ENCODE measurements around the gene NKD2. TPM values are rescaled to one million over a fixed set of nuclear protein-coding genes. Genes with fewer than 3 reads are reported as not detected.

The NKD2 gene
- total and polyA plus RNA-seq, 5 donors from 2014 or later, result not detected

GRCh38 chr5:1016036-1016435 is 7.4 kb downstream of the NKD2 start:
- H3K36me3 ChIP-seq (ENCODE audit: control insufficient read depth, insufficient read depth, low read length), result no peaks in the 10 kb centered on the region
- H3K9me3 Mint-ChIP-seq, result peaks cover 0 to 4% (median 0%) of the 10 kb centered on the region in 7 donors
- H3K4me3 Mint-ChIP-seq, result no peak overlapping the region
- ATAC-seq (ENCODE audit: low read depth in 2 of 2) (no peak), DNase-seq (no peak)
- no peak overlapping the region for H3K27ac Mint-ChIP-seq
- H3K36me3 Mint-ChIP-seq, result no peaks in the 10 kb centered on the region
- H3K27ac ChIP-seq (ENCODE audit: insufficient read depth, low read length, poor library complexity, severe bottlenecking), result no peak overlapping the region
- no peaks in the 10 kb centered on the region for H3K9me3 ChIP-seq (ENCODE audit: control insufficient read depth in 2 of 2, low read length in 2 of 2)
- H3K4me1 ChIP-seq (ENCODE audit: control insufficient read depth, insufficient read depth, low read length, poor library complexity, severe bottlenecking), result no peaks in the 10 kb centered on the region
- no peak overlapping the region for H3K4me3 ChIP-seq (ENCODE audit: low read depth, low read length)
- no peaks in the 10 kb centered on the region for H3K27me3 ChIP-seq (ENCODE audit: control insufficient read depth, insufficient read depth, low read length)
- H3K27me3 Mint-ChIP-seq, result peaks cover 7% of the 10 kb centered on the region
- peaks cover 0 to 2% (median under 1%) of the 10 kb centered on the region in 4 donors for H3K4me1 Mint-ChIP-seq

- no peaks in the 10 kb centered on the region for H3K9me3 ChIP-seq (ENCODE audit: control insufficient read depth in 2 of 2, low read length in 2 of 2)
- H3K36me3 ChIP-seq (ENCODE audit: control insufficient read depth, insufficient read depth, low read length), result no peaks in the 10 kb centered on the region
- no peaks in the 10 kb centered on the region for H3K4me1 Mint-ChIP-seq
- H3K27ac Mint-ChIP-seq, result no peak overlapping the region
- no peaks in the 10 kb centered on the region for H3K4me1 ChIP-seq (ENCODE audit: control insufficient read depth, insufficient read depth, low read length, poor library complexity, severe bottlenecking)
- no peak overlapping the region for H3K4me3 Mint-ChIP-seq
- H3K27ac ChIP-seq (ENCODE audit: insufficient read depth, low read length, poor library complexity, severe bottlenecking), result no peak overlapping the region
- no peaks in the 10 kb centered on the region for H3K36me3 Mint-ChIP-seq
- ATAC-seq (ENCODE audit: low read depth in 2 of 2) (no peak), DNase-seq (no peak)
- peaks cover 4% of the 10 kb centered on the region for H3K27me3 Mint-ChIP-seq
- H3K4me3 ChIP-seq (ENCODE audit: low read depth, low read length), result no peak overlapping the region
- peaks cover 0 to 4% (median 0%) of the 10 kb centered on the region in 7 donors for H3K9me3 Mint-ChIP-seq
- H3K27me3 ChIP-seq (ENCODE audit: control insufficient read depth, insufficient read depth, low read length), result no peaks in the 10 kb centered on the region
Measured at GRCh38 chr5:1016476-1016875, 7.9 kb downstream of the NKD2 start.

- H3K4me1 Mint-ChIP-seq, result no peaks in the 10 kb centered on the region
- H3K9me3 Mint-ChIP-seq, result no peaks in the 10 kb centered on the region
- no peak overlapping the region for H3K27ac Mint-ChIP-seq
Measured at GRCh38 chr5:1017056-1017455, 8.5 kb downstream of the NKD2 start.

GRCh38 chr5:1017691-1018455 is 9.3 kb downstream of the NKD2 start:
- H3K27me3 Mint-ChIP-seq, result peaks cover 3% of the 10 kb centered on the region
- H3K9me3 Mint-ChIP-seq, result no peaks in the 10 kb centered on the region
- H3K4me1 ChIP-seq (ENCODE audit: control insufficient read depth, insufficient read depth, low read length, poor library complexity, severe bottlenecking), result no peaks in the 10 kb centered on the region
- no peaks in the 10 kb centered on the region for H3K4me1 Mint-ChIP-seq
- ATAC-seq (ENCODE audit: low read depth in 2 of 2), result no peak
- H3K9me3 ChIP-seq (ENCODE audit: control insufficient read depth in 2 of 2, low read length in 2 of 2), result no peaks in the 10 kb centered on the region
- DNase-seq, result no peak
- no peaks in the 10 kb centered on the region for H3K36me3 Mint-ChIP-seq
- H3K27ac Mint-ChIP-seq, result no peak overlapping the region
- H3K4me3 Mint-ChIP-seq, result no peak overlapping the region
- no peaks in the 10 kb centered on the region for H3K27me3 ChIP-seq (ENCODE audit: control insufficient read depth, insufficient read depth, low read length)
- H3K27ac ChIP-seq (ENCODE audit: insufficient read depth, low read length, poor library complexity, severe bottlenecking), result no peak overlapping the region
- no peak overlapping the region for H3K4me3 ChIP-seq (ENCODE audit: low read depth, low read length)
- H3K36me3 ChIP-seq (ENCODE audit: control insufficient read depth, insufficient read depth, low read length), result no peaks in the 10 kb centered on the region

More at GRCh38 chr5:1017056-1017455, 8.5 kb downstream of the NKD2 start:
- no peak overlapping the region for H3K4me3 Mint-ChIP-seq
- H3K27me3 ChIP-seq (ENCODE audit: control insufficient read depth, insufficient read depth, low read length), result no peaks in the 10 kb centered on the region
- H3K27me3 Mint-ChIP-seq, result peaks cover 4% of the 10 kb centered on the region
- no peaks in the 10 kb centered on the region for H3K4me1 ChIP-seq (ENCODE audit: control insufficient read depth, insufficient read depth, low read length, poor library complexity, severe bottlenecking)
- no peaks in the 10 kb centered on the region for H3K9me3 ChIP-seq (ENCODE audit: control insufficient read depth in 2 of 2, low read length in 2 of 2)
- no peaks in the 10 kb centered on the region for H3K36me3 ChIP-seq (ENCODE audit: control insufficient read depth, insufficient read depth, low read length)
- no peak overlapping the region for H3K4me3 ChIP-seq (ENCODE audit: low read depth, low read length)
- H3K27ac ChIP-seq (ENCODE audit: insufficient read depth, low read length, poor library complexity, severe bottlenecking), result no peak overlapping the region
- H3K36me3 Mint-ChIP-seq, result no peaks in the 10 kb centered on the region
- no peak for ATAC-seq (ENCODE audit: low read depth in 2 of 2)
- DNase-seq, result no peak

- ATAC-seq (ENCODE audit: low read depth in 2 of 2), result no peak
- Mint-ChIP-seq H3K27me3 (no peaks in the 10 kb centered on the region), H3K4me1 (no peaks in the 10 kb centered on the region), H3K27ac (no peak overlapping the region), H3K36me3 (no peaks in the 10 kb centered on the region), H3K4me3 (no peak overlapping the region), H3K9me3 (no peaks in the 10 kb centered on the region)
- Histone ChIP-seq H3K9me3 (ENCODE audit: control insufficient read depth in 2 of 2, low read length in 2 of 2) (no peaks in the 10 kb centered on the region), H3K4me3 (ENCODE audit: low read depth, low read length) (no peak overlapping the region), H3K27me3 (ENCODE audit: control insufficient read depth, insufficient read depth, low read length) (no peaks in the 10 kb centered on the region), H3K36me3 (ENCODE audit: control insufficient read depth, insufficient read depth, low read length) (no peaks in the 10 kb centered on the region), H3K4me1 (ENCODE audit: control insufficient read depth, insufficient read depth, low read length, poor library complexity, severe bottlenecking) (no peaks in the 10 kb centered on the region), H3K27ac (ENCODE audit: insufficient read depth, low read length, poor library complexity, severe bottlenecking) (no peak overlapping the region)
- no peak for DNase-seq
Measured at GRCh38 chr5:1018596-1018995, 10.0 kb downstream of the NKD2 start.

GRCh38 chr5:1019001-1019905 is 10.7 kb downstream of the NKD2 start:
- DNase-seq (no peak), ATAC-seq (ENCODE audit: low read depth in 2 of 2) (no peak)
- Mint-ChIP-seq H3K4me3 (no peak overlapping the region), H3K4me1 (no peaks in the 10 kb centered on the region), H3K27ac (no peak overlapping the region), H3K36me3 (no peaks in the 10 kb centered on the region), H3K9me3 (no peaks in the 10 kb centered on the region), H3K27me3 (no peaks in the 10 kb centered on the region)
- no peaks in the 10 kb centered on the region for H3K36me3 ChIP-seq (ENCODE audit: control insufficient read depth, insufficient read depth, low read length)
- H3K9me3 ChIP-seq (ENCODE audit: control insufficient read depth in 2 of 2, low read length in 2 of 2), result no peaks in the 10 kb centered on the region
- no peak overlapping the region for H3K27ac ChIP-seq (ENCODE audit: insufficient read depth, low read length, poor library complexity, severe bottlenecking)
- H3K4me1 ChIP-seq (ENCODE audit: control insufficient read depth, insufficient read depth, low read length, poor library complexity, severe bottlenecking), result no peaks in the 10 kb centered on the region
- H3K4me3 ChIP-seq (ENCODE audit: low read depth, low read length), result no peak overlapping the region
- no peaks in the 10 kb centered on the region for H3K27me3 ChIP-seq (ENCODE audit: control insufficient read depth, insufficient read depth, low read length)

- H3K36me3 Mint-ChIP-seq, result no peaks in the 10 kb centered on the region
- H3K4me1 Mint-ChIP-seq, result no peaks in the 10 kb centered on the region
- Histone ChIP-seq H3K36me3 (ENCODE audit: control insufficient read depth, insufficient read depth, low read length) (no peaks in the 10 kb centered on the region), H3K27ac (ENCODE audit: insufficient read depth, low read length, poor library complexity, severe bottlenecking) (no peak overlapping the region), H3K27me3 (ENCODE audit: control insufficient read depth, insufficient read depth, low read length) (no peaks in the 10 kb centered on the region), H3K4me3 (ENCODE audit: low read depth, low read length) (no peak overlapping the region), H3K4me1 (ENCODE audit: control insufficient read depth, insufficient read depth, low read length, poor library complexity, severe bottlenecking) (no peaks in the 10 kb centered on the region), H3K9me3 (ENCODE audit: control insufficient read depth in 2 of 2, low read length in 2 of 2) (no peaks in the 10 kb centered on the region)
- ATAC-seq (ENCODE audit: low read depth in 2 of 2), result no peak
- H3K9me3 Mint-ChIP-seq, result no peaks in the 10 kb centered on the region
- no peak for DNase-seq
- no peak overlapping the region for H3K4me3 Mint-ChIP-seq
- no peaks in the 10 kb centered on the region for H3K27me3 Mint-ChIP-seq
- no peak overlapping the region for H3K27ac Mint-ChIP-seq
Measured at GRCh38 chr5:1020452-1020961, 11.9 kb downstream of the NKD2 start.
